B cell (primary cell): ENCODE data around the gene DYNC2H1.

ENCODE experiments used
- EZH2 ChIP-seq: IDR thresholded peaks from 2 replicates; pipeline ENCODE4 v1.6.1; 2012; ENCODE audit warnings: borderline replicate concordance, low read depth, mild to moderate bottlenecking, moderate library complexity, low read length; ENCODE audit not compliant: insufficient read depth, poor library complexity, severe bottlenecking
- TF ChIP-seq, protein P1 (sequence below): fragments of 200-600 bp; IDR thresholded peaks from one replicate; pipeline ENCODE4 v1.8.0; 2022; ENCODE audit warnings: antibody characterized with exemption, mild to moderate bottlenecking

GRCh38 chr11:103325686-103326069 is 216.5 kb downstream of the DYNC2H1 start:
- TF ChIP-seq, protein P1, sequence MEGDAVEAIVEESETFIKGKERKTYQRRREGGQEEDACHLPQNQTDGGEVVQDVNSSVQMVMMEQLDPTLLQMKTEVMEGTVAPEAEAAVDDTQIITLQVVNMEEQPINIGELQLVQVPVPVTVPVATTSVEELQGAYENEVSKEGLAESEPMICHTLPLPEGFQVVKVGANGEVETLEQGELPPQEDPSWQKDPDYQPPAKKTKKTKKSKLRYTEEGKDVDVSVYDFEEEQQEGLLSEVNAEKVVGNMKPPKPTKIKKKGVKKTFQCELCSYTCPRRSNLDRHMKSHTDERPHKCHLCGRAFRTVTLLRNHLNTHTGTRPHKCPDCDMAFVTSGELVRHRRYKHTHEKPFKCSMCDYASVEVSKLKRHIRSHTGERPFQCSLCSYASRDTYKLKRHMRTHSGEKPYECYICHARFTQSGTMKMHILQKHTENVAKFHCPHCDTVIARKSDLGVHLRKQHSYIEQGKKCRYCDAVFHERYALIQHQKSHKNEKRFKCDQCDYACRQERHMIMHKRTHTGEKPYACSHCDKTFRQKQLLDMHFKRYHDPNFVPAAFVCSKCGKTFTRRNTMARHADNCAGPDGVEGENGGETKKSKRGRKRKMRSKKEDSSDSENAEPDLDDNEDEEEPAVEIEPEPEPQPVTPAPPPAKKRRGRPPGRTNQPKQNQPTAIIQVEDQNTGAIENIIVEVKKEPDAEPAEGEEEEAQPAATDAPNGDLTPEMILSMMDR: no peak
- TF ChIP-seq EZH2: no peak
